ENCODE results near the gene IGSF23.
"Not testable (repeated sequence)": the region's sequence is repeated elsewhere in the genome, so short reads cannot be mapped to it uniquely, and the experiment has no call there.

IGSF23 gene

DNA sequence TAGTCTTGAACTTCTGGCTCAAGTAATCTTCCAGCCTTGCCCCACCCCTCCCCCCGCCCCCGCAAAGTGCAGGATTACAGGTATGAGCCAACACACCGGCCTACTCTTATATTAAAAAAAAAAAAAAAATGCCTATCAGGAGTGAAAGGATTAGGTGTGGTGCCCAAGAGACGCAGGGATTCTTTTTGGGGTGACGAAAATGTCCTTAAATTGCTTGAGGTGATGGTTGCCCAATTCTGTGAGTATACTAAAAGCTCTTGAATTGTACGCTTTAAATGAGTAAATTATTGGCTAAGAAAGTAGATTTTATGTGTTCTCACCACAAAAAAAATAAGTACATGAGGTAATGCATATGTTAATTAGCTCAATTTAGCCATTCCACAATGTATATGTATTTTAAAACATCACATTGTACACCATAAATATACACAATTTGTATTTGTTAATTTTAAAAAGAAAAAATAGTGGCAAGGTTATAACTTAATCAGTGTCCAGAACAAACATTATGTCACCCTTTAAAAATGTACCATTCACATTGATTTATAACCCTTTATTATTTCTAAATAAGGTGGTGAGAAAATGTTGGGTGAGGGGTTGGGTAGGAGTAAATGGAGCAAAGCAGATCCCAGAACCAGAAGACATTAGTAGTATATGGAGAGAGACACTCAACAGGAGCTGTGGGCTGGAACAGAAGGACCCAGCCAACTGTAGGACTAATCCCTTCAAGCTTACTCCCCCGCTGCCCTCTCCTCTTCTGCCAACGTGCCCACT, 3.9 kb downstream of the IGSF23 start:
- Histone ChIP-seq H3K4me3 (ENCODE audit: low read depth in 1 of 2, low read length in 2 of 2) (no peak overlapping the region), H3K36me3 (ENCODE audit: insufficient read depth, low read length) (no peaks in the 10 kb centered on the region), H3K27me3 (ENCODE audit: control insufficient read depth in 1 of 2, insufficient read depth in 2 of 2, low read length in 2 of 2) (no peaks in the 10 kb centered on the region), H3K9ac (ENCODE audit: low read length) (no peak overlapping the region), H3K27ac (ENCODE audit: low read depth, low read length) (no peak overlapping the region), H3K9me3 (ENCODE audit: low read length) (no peaks in the 10 kb centered on the region), H3K4me1 (ENCODE audit: insufficient read depth, low read length) (no peaks in the 10 kb centered on the region)

DNA sequence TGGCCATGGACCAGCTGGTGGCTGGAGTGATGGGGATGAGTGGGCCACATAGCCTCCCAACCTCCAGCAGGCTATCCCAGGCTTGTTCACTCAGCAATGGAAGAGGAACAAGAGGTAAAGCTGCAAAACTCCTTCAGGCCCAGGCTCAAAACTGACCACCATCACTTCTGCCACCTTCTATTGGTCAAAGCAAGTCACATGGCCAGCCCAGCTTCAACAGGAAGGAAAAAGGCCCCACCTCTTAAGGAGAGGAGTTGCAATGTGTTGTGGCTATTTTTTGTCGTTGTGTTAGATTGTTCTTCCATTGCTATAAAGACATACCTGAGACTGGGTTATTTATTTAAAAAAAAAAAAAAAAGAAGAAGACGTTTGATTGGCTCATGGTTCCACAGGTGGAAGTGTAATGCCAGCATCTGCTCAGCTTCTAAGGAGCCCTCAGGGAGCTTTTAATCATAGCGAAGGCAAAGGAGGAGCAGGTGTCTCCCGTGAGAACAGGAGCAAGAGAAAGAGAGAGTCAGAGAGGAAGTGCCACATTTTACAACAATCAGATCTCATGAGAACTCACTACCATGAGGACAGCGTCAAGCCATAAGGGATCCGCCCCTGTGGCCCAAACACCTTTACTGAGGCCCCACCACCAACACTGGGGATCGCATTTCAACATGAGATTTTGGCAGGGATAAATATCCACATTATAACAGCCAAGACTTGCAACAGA, 5.4 kb downstream of the IGSF23 start:
- Histone ChIP-seq H3K27ac (ENCODE audit: low read depth, low read length) (no peak overlapping the region), H3K4me1 (ENCODE audit: insufficient read depth, low read length) (no peaks in the 10 kb centered on the region), H3K36me3 (ENCODE audit: insufficient read depth, low read length) (no peaks in the 10 kb centered on the region)

DNA sequence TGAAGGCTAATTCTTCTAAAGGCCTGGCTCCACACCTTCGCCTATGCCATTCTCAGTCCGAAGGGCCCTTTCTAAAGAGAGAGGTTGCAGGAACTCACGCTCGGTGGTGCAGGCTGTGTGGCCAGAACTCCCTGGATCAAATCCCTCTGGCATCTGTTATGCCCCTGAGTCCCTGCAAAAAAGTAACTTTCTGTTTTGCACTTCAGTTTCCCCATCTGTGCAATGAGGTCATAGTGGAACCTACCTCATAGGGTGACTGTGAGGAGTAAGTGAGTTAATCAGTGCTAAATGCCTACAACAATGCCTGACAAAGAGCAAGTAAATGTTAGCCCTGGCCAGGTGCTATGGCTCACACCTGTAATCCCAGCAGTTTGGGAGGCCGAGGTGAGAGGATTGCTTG, 7.3 kb downstream of the IGSF23 start:
- Histone ChIP-seq H3K9me3 (ENCODE audit: low read length) (no peaks in the 10 kb centered on the region), H3K36me3 (ENCODE audit: insufficient read depth, low read length) (no peaks in the 10 kb centered on the region), H3K4me3 (ENCODE audit: low read depth in 1 of 2, low read length in 2 of 2) (no peak overlapping the region), H3K27me3 (ENCODE audit: control insufficient read depth in 1 of 2, insufficient read depth in 2 of 2, low read length in 2 of 2) (no peaks in the 10 kb centered on the region), H3K4me1 (ENCODE audit: insufficient read depth, low read length) (no peaks in the 10 kb centered on the region), H3K9ac (ENCODE audit: low read length) (no peak overlapping the region), H3K27ac (ENCODE audit: low read depth, low read length) (no peak overlapping the region)

More for the DNA sequence above, 5.4 kb downstream of the IGSF23 start:
- Histone ChIP-seq H3K27me3 (ENCODE audit: control insufficient read depth in 1 of 2, insufficient read depth in 2 of 2, low read length in 2 of 2) (no peaks in the 10 kb centered on the region), H3K4me3 (ENCODE audit: low read depth in 1 of 2, low read length in 2 of 2) (no peak overlapping the region), H3K9ac (ENCODE audit: low read length) (no peak overlapping the region), H3K9me3 (ENCODE audit: low read length) (no peaks in the 10 kb centered on the region)

DNA sequence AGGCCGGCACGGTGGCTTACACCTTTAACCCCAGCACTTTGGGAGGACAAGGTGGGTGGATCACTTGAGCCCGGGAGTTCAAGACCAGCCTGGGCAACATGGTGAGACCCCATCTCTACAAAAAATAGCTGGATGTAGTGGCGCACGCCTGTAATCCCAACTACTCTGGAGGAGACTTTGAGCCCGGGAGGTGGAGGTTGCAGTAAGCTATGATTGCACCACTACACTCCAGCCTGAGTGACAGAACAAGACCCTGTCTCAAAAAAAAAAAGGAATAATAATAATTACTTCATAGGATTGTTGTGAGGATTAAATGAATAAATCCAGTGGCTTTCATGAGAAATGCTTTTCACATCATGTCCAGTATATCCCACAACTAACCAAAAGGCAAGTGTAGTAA, 8.0 kb downstream of the IGSF23 start:
- H3K36me3 ChIP-seq (ENCODE audit: insufficient read depth, low read length): no peaks in the 10 kb centered on the region
- no peak overlapping the region for H3K27ac ChIP-seq (ENCODE audit: low read depth, low read length)
- H3K27me3 ChIP-seq (ENCODE audit: control insufficient read depth in 1 of 2, insufficient read depth in 2 of 2, low read length in 2 of 2): no peaks in the 10 kb centered on the region
- H3K9ac ChIP-seq (ENCODE audit: low read length): no peak overlapping the region
- H3K4me1 ChIP-seq (ENCODE audit: insufficient read depth, low read length): no peaks in the 10 kb centered on the region
- H3K4me3 ChIP-seq (ENCODE audit: low read depth in 1 of 2, low read length in 2 of 2): no peak overlapping the region
- no peaks in the 10 kb centered on the region for H3K9me3 ChIP-seq (ENCODE audit: low read length)

DNA sequence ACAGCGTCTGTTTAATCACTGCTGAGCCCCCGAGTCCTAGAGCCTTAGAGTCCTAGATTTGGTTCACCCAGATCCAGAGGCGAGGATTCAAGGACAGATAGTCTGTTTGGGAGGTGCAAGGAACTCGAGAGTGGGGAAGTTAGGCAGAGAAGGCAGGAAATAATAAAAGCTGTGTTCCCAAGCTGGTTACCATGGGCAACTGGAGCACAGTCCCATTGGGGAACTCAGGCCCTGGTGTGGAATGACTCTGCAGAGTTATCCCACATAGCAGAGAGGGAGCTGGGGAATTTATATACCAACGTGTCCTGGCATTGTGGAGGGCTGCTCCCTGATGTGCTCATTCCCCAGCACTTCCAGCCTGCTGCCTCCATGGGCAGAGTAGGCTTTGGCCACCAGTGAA, 9.7 kb downstream of the IGSF23 start:
- H3K9ac ChIP-seq (ENCODE audit: low read length): no peak overlapping the region
- no peaks in the 10 kb centered on the region for H3K4me1 ChIP-seq (ENCODE audit: insufficient read depth, low read length)
- H3K27me3 ChIP-seq (ENCODE audit: control insufficient read depth in 1 of 2, insufficient read depth in 2 of 2, low read length in 2 of 2): no peaks in the 10 kb centered on the region
- H3K4me3 ChIP-seq (ENCODE audit: low read depth in 1 of 2, low read length in 2 of 2): no peak overlapping the region
- H3K27ac ChIP-seq (ENCODE audit: low read depth, low read length): no peak overlapping the region
- no peaks in the 10 kb centered on the region for H3K9me3 ChIP-seq (ENCODE audit: low read length)
- H3K36me3 ChIP-seq (ENCODE audit: insufficient read depth, low read length): no peaks in the 10 kb centered on the region

DNA sequence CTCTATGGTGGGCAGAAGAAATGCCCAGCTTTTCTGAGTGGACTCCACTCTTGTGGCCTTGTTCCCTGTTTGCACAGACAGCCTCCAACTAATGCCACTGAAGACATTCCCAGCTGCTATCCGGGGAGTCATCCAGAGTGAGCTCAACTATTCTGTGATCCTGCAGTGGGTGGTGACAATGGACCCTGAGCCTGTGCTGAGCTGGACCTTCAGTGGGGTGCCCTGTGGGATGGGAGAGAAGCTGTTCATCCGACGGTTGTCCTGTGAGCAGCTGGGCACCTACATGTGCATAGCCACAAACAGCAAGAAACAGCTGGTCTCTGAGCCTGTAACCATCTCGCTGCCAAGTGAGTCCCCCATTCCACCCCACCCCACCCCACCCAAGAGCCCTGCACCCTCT, 10.3 kb downstream of the IGSF23 start:
- H3K36me3 ChIP-seq (ENCODE audit: insufficient read depth, low read length): no peaks in the 10 kb centered on the region
- H3K9ac ChIP-seq (ENCODE audit: low read length): no peak overlapping the region
- no peaks in the 10 kb centered on the region for H3K4me1 ChIP-seq (ENCODE audit: insufficient read depth, low read length)
- H3K9me3 ChIP-seq (ENCODE audit: low read length): no peaks in the 10 kb centered on the region
- no peaks in the 10 kb centered on the region for H3K27me3 ChIP-seq (ENCODE audit: control insufficient read depth in 1 of 2, insufficient read depth in 2 of 2, low read length in 2 of 2)
- H3K27ac ChIP-seq (ENCODE audit: low read depth, low read length): no peak overlapping the region
- H3K4me3 ChIP-seq (ENCODE audit: low read depth in 1 of 2, low read length in 2 of 2): no peak overlapping the region

DNA sequence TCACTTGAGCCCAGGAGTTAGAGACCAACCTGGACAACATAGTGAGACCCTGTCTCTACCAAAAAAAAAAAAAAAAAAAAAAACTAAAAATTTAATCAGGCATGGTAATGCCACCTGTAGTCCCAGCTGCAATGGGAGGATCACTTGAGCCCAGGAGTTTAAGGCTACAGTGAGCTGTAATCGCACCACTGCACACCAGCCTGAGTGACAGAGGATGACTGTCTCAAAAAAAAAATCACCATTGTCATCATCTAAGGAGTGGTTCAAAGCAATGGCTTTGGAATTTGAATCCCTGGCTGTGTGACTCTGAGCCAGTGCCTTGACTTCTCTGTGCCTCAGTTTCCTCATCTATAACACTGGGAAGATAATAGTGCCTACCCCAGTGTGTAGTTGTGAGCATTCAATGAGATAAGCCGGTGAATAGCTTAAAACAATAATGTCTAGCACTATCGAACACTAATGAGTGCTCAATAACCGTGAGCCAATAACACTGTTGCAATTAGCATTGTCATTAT, 11.5 kb downstream of the IGSF23 start:
- Histone ChIP-seq H3K36me3 (ENCODE audit: insufficient read depth, low read length) (no peaks in the 10 kb centered on the region), H3K9me3 (ENCODE audit: low read length) (no peaks in the 10 kb centered on the region), H3K27ac (ENCODE audit: low read depth, low read length) (no peak overlapping the region), H3K4me3 (ENCODE audit: low read depth in 1 of 2, low read length in 2 of 2) (no peak overlapping the region), H3K27me3 (ENCODE audit: control insufficient read depth in 1 of 2, insufficient read depth in 2 of 2, low read length in 2 of 2) (no peaks in the 10 kb centered on the region), H3K9ac (ENCODE audit: low read length) (no peak overlapping the region), H3K4me1 (ENCODE audit: insufficient read depth, low read length) (no peaks in the 10 kb centered on the region)

DNA sequence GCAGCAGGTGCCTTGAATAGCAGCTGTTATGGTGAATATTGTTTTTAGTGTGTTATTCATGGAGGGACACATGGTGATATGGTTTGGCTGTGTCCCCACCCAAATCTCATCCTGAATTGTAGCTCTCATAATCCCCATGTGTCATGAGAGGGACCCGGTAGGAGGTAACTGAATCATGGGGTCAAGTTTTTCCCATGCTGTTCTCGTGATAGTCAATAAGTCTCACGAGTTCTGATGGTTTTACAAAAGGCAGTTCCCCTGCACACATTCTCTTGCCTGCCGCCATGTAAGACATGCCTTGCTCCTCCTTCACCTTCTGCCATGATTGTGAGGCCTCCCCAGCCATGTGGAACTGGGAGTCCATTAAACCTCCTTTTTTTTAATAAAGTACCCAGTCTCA, 12.3 kb downstream of the IGSF23 start:
- H3K27me3 ChIP-seq (ENCODE audit: control insufficient read depth in 1 of 2, insufficient read depth in 2 of 2, low read length in 2 of 2); H3K9me3 ChIP-seq (ENCODE audit: low read length); H3K4me3 ChIP-seq (ENCODE audit: low read depth in 1 of 2, low read length in 2 of 2); H3K27ac ChIP-seq (ENCODE audit: low read depth, low read length); H3K4me1 ChIP-seq (ENCODE audit: insufficient read depth, low read length); H3K36me3 ChIP-seq (ENCODE audit: insufficient read depth, low read length); H3K9ac ChIP-seq (ENCODE audit: low read length): not testable (repeated sequence)

DNA sequence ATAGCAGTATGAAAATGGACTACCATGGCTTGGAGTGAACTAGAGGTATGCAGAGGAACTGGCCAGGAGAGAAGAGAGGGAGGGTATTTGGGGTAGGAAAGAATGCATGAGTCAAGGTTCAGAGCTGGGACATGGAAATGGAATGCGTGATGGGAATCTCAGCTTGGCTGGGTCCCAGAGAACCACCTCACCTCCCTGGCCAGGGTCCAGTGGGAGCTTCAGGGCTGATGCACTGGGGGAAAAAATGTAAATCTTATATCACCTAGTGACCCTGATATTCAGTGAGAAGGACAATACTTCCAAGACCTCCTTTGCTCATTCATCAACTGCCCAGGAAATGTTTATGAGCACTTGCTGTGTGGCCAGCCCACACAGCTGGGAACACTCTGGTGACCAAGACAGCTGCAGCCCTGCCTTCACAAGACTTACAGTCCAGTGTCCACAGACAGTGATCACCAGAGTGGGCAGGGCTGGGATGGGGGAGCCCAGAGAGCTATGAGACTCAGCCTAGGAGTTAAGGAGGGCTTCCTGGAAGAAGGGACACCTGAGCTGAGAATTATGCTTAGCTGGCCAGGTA, 12.8 kb downstream of the IGSF23 start:
- Histone ChIP-seq H3K9me3 (ENCODE audit: low read length) (no peaks in the 10 kb centered on the region), H3K9ac (ENCODE audit: low read length) (no peak overlapping the region), H3K4me1 (ENCODE audit: insufficient read depth, low read length) (no peaks in the 10 kb centered on the region), H3K27ac (ENCODE audit: low read depth, low read length) (no peak overlapping the region), H3K27me3 (ENCODE audit: control insufficient read depth in 1 of 2, insufficient read depth in 2 of 2, low read length in 2 of 2) (no peaks in the 10 kb centered on the region), H3K36me3 (ENCODE audit: insufficient read depth, low read length) (no peaks in the 10 kb centered on the region), H3K4me3 (ENCODE audit: low read depth in 1 of 2, low read length in 2 of 2) (no peak overlapping the region)

DNA sequence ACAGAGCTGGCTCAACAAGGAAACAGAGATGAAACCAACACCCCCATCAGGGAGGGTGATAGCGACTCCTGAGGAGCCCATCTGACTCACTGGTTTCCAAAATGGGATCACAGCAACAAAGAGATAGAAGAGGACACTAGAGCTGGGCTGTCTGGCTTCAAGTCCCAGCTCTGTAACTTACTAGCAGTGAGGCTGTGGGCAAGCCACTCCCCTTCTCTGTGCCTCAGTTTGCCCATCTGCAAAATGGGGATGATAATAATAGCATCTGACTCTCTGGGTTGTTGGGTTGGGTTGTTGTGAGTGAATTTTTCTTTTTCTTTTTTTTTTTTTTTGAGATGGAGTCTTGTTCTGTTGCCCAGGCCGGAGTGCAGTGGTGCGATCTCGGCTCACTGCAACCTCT, 14.3 kb downstream of the IGSF23 start:
- Histone ChIP-seq H3K4me3 (ENCODE audit: low read depth in 1 of 2, low read length in 2 of 2) (no peak overlapping the region), H3K9me3 (ENCODE audit: low read length) (no peaks in the 10 kb centered on the region), H3K9ac (ENCODE audit: low read length) (no peak overlapping the region), H3K36me3 (ENCODE audit: insufficient read depth, low read length) (no peaks in the 10 kb centered on the region), H3K27ac (ENCODE audit: low read depth, low read length) (no peak overlapping the region), H3K27me3 (ENCODE audit: control insufficient read depth in 1 of 2, insufficient read depth in 2 of 2, low read length in 2 of 2) (no peaks in the 10 kb centered on the region), H3K4me1 (ENCODE audit: insufficient read depth, low read length) (no peaks in the 10 kb centered on the region)

DNA sequence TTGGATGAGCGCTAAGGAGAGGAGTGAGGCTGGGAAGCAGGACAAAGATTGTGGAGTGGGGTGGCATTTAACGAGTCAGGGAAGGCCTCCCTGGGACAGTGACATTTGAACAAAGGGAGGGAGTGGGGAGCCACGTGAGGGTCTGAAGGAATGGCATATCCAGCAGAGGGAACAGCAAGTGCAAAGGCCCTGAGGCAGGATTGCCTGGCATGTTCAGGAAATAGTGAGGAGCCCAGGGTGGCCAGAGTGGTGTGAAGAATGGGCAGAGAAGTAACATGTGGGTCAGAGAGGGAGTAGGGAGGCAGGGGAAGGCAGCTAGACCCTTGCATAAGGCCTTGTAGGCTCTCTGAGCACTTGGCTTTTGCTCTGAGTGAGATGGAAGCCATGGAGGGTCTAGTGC, 15.4 kb downstream of the IGSF23 start:
- no peak overlapping the region for H3K9ac ChIP-seq (ENCODE audit: low read length)
- no peak overlapping the region for H3K27ac ChIP-seq (ENCODE audit: low read depth, low read length)
- no peaks in the 10 kb centered on the region for H3K9me3 ChIP-seq (ENCODE audit: low read length)
- no peak overlapping the region for H3K4me3 ChIP-seq (ENCODE audit: low read depth in 1 of 2, low read length in 2 of 2)
- H3K4me1 ChIP-seq (ENCODE audit: insufficient read depth, low read length): no peaks in the 10 kb centered on the region
- no peaks in the 10 kb centered on the region for H3K27me3 ChIP-seq (ENCODE audit: control insufficient read depth in 1 of 2, insufficient read depth in 2 of 2, low read length in 2 of 2)
- H3K36me3 ChIP-seq (ENCODE audit: insufficient read depth, low read length): no peaks in the 10 kb centered on the region
